Measurements from ENCODE around the gene ATG7.

DNA sequence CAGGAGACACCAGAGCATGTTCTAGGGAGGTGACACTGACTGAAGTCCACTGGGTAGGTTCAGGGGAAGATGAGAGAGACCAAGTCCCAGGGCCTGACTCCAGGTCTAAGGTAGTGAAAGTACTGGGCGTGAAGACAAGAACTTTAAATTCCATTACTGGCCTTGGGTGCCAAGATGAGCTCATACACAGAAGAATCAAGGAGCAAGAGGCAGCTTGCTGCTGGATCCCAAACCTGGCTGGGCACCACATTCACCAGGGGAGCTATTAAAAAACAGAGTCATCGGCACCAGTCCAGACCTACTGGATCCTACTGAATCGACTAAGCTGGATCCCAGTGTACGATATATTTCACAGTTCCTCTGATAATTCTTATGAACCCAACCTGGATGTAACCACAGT is 42.1 kb upstream of the ATG7 start:
- TF ChIP-seq, protein P1, sequence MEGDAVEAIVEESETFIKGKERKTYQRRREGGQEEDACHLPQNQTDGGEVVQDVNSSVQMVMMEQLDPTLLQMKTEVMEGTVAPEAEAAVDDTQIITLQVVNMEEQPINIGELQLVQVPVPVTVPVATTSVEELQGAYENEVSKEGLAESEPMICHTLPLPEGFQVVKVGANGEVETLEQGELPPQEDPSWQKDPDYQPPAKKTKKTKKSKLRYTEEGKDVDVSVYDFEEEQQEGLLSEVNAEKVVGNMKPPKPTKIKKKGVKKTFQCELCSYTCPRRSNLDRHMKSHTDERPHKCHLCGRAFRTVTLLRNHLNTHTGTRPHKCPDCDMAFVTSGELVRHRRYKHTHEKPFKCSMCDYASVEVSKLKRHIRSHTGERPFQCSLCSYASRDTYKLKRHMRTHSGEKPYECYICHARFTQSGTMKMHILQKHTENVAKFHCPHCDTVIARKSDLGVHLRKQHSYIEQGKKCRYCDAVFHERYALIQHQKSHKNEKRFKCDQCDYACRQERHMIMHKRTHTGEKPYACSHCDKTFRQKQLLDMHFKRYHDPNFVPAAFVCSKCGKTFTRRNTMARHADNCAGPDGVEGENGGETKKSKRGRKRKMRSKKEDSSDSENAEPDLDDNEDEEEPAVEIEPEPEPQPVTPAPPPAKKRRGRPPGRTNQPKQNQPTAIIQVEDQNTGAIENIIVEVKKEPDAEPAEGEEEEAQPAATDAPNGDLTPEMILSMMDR (IDR thresholded peaks at IDR 0.05; ENCODE audit: insufficient read depth, low read length) = no peak
- no peak for TF ChIP-seq POLR2AphosphoS5 (IDR thresholded peaks at IDR 0.05; ENCODE audit: low read depth)
- TF ChIP-seq REST (IDR thresholded peaks at IDR 0.05; ENCODE audit: insufficient replicate concordance, low read depth) = no peak

Measured in HL-60 (cell line).